H1 (cell line): ENCODE data around the gene PNLIP. TPM values are rescaled to one million over a fixed set of nuclear protein-coding genes. Genes with fewer than 3 reads are reported as not detected.

Experiments used
- ATF2 ChIP-seq: IDR thresholded peaks from 2 replicates; pipeline ENCODE4 v1.6.1; 2012; ENCODE audit warnings: low read length, inconsistent platforms
- SUZ12 ChIP-seq: fragments of 200-600 bp; sonication (generic); IDR thresholded peaks from 2 replicates; pipeline ENCODE4 v1.6.1; 2012; ENCODE audit warnings: mild to moderate bottlenecking, inconsistent platforms, low read length, moderate library complexity, mixed read lengths
- polyA plus RNA-seq, 7 experiments: library from polyadenylated mRNA; depleted of rRNA in 3 of 7; stranded (reverse) in 5 of 7; unstranded in 2 of 7; fragments of >200 nt in 5 of 7; fragments of 200-250 nt in 2 of 7; gene quantifications; 1 replicate in 5 of 7; 2 replicates in 1 of 7; 4 replicates in 1 of 7; pipeline versions ENCODE4 v1.2.1 to v1.2.3, GENCODE V29; 2011 to 2013; ENCODE audit warnings: missing spikeins in 2 of 7, mixed read lengths in 2 of 7
- total RNA-seq: library from RNA; stranded (reverse); fragmentation: NEBNext Ultra II Directional; extraction: Animal tissue kit (Norgen Biotek cat#: 25700); gene quantifications from 2 replicates; pipeline ENCODE4 v1.2.1, GENCODE V29; 2021

The PNLIP gene
- total and polyA plus RNA-seq, 2 of the 8 experiments (the other 6 are each of a cell fraction or from before 2014, with no cell fraction given) = not detected

DNA sequence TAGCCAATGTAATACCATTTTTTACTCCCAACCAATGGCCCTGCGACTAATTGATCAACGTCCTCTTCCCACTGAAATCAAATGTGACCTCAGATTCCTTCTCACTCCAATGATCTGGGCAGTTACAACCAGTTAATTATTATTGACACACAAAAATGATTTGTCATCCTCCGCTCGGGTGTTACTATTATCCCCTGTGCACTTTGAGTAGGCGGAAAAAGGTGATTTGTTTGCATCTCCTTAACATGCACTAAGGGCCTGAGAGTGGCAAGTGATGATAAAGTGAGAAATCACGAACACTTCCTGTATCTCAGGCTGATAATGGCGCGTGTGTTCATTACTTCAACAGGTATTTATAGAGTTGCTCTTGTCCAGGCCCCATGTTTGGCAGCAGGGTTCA, 40.9 kb upstream of the PNLIP start (continued):
- TF ChIP-seq SUZ12 (no peak), ATF2 (no peak)
